Caco-2 (cell line): ENCODE measurements around the gene ZIC1. TPM values are rescaled to one million over a fixed set of nuclear protein-coding genes. Genes with fewer than 3 reads are reported as not detected.

Experiments used
- BruUV-seq: library from RNA; stranded (reverse); fragments of 400-500 nt; replicated peaks from 2 replicates; lab custom pipeline; 2021; lab: Mats Ljungman, UMichigan
- CTCF ChIA-PET: fragments of 300-600 bp; sonication (Branson Sonifier 250); formaldehyde crosslinking; loops from one replicate; lab custom pipeline; 2022; ENCODE audit warnings: antibody characterized with exemption; lab: Charles Lee
- POLR2A ChIA-PET: fragments of 300-600 bp; sonication (Branson Sonifier 250); formaldehyde crosslinking; loops from one replicate; lab custom pipeline; 2022; ENCODE audit warnings: antibody characterized with exemption; lab: Charles Lee
- DNase-seq, 2 experiments: peaks; one replicate each; pipeline versions ENCODE4 v3.0.0 to v3.0.0-alpha.2; 2020 to 2022
- H3K27me3 ChIP-seq: replicated peaks from 2 replicates; pipeline ENCODE4 v1.6.0; 2011; ENCODE audit warnings: low read length; ENCODE audit not compliant: control insufficient read depth, insufficient read depth
- H3K36me3 ChIP-seq: 2 replicates; pipeline ENCODE4 v1.5.1; 2011; ENCODE audit warnings: low read length; ENCODE audit not compliant: control insufficient read depth, insufficient read depth
- H3K4me1 ChIP-seq: fragments of 250-450 bp; sonication (Bioruptor Pico); 2 replicates; pipeline ENCODE4 v1.5.1; 2020; ENCODE audit warnings: mild to moderate bottlenecking
- H3K4me3 ChIP-seq: 2 replicates; pipeline ENCODE4 v1.5.1; 2011; ENCODE audit warnings: low read depth, mild to moderate bottlenecking, control low read depth, low read length
- H3K9me3 ChIP-seq: fragments of 250-450 bp; sonication (Bioruptor Pico); 2 replicates; pipeline ENCODE4 v1.5.1; 2020; ENCODE audit warnings: mild to moderate bottlenecking, moderate library complexity
- H3K27ac Mint-ChIP-seq: one replicate; pipeline ENCODE4 v1.8.0; 2022; ENCODE audit warnings: mixed read lengths; ENCODE audit not compliant: unreplicated experiment
- H3K27me3 Mint-ChIP-seq: one replicate; pipeline ENCODE4 v1.8.0; 2022; ENCODE audit warnings: mixed read lengths; ENCODE audit not compliant: insufficient read depth, unreplicated experiment
- H3K36me3 Mint-ChIP-seq: one replicate; pipeline ENCODE4 v1.8.0; 2022; ENCODE audit warnings: mild to moderate bottlenecking, mixed read lengths; ENCODE audit not compliant: insufficient read depth, unreplicated experiment
- H3K4me1 Mint-ChIP-seq: one replicate; pipeline ENCODE4 v1.8.0; 2022; ENCODE audit warnings: low read depth, mixed read lengths; ENCODE audit not compliant: unreplicated experiment
- H3K4me3 Mint-ChIP-seq: one replicate; pipeline ENCODE4 v1.8.0; 2022; ENCODE audit warnings: mild to moderate bottlenecking, moderate library complexity, mixed read lengths; ENCODE audit not compliant: unreplicated experiment
- H3K9me3 Mint-ChIP-seq: one replicate; pipeline ENCODE4 v1.8.0; 2022; ENCODE audit warnings: mixed read lengths; ENCODE audit not compliant: unreplicated experiment
- CTCF ChIP-seq, 2 experiments: fragments of 200-600 bp in 1 of 2; IDR thresholded peaks; 1 replicate in 1 of 2; 2 replicates in 1 of 2; pipeline versions ENCODE4 v1.5.1 to v1.8.0; 2011 to 2022; ENCODE audit warnings: antibody characterized with exemption in 1 of 2, control low read depth in 1 of 2, inconsistent platforms in 1 of 2, low read depth in 1 of 2, low read length in 1 of 2, mild to moderate bottlenecking in 1 of 2, moderate library complexity in 1 of 2; ENCODE audit not compliant: insufficient read depth in 1 of 2, severe bottlenecking in 1 of 2, unreplicated experiment in 1 of 2
- intact Hi-C: fragments of 100-400 bp; cut with micrococcal nuclease; formaldehyde crosslinking; loops from one replicate; pipeline ENCODE4 v1.10.0; 2022; ENCODE audit not compliant: unreplicated experiment
- total RNA-seq: library from RNA; stranded (reverse); gene quantifications from 2 replicates; pipeline ENCODE4 v1.2.3, GENCODE V29; 2022

ZIC1 gene
- total RNA-seq, 1 experiment from 2014 or later = not detected

GRCh38 chr3:147423798-147424580, 14.8 kb downstream of the ZIC1 start:
- Mint-ChIP-seq H3K36me3 (no peaks in the 10 kb centered on the region), H3K4me3 (no peak overlapping the region), H3K9me3 (no peaks in the 10 kb centered on the region), H3K4me1 (no peaks in the 10 kb centered on the region), H3K27ac (no peak overlapping the region), H3K27me3 (no peaks in the 10 kb centered on the region)
- no peaks in the 10 kb centered on the region for H3K4me1 ChIP-seq
- BruUV-seq = no TSS peak
- H3K9me3 ChIP-seq = no peaks in the 10 kb centered on the region
- no peak for TF ChIP-seq CTCF (IDR thresholded peaks at IDR 0.05; ENCODE audit: insufficient read depth in 1 of 2, low read depth in 1 of 2, low read length in 1 of 2, severe bottlenecking in 1 of 2, unreplicated experiment in 1 of 2)
- no peak for DNase-seq
- no peak overlapping the region for H3K4me3 ChIP-seq
- ChIA-PET CTCF (no interaction called here), POLR2A (no interaction called here)
- H3K36me3 ChIP-seq = no peaks in the 10 kb centered on the region
- H3K27me3 ChIP-seq = no peaks in the 10 kb centered on the region
- intact Hi-C loops = no loop called here

DNA sequence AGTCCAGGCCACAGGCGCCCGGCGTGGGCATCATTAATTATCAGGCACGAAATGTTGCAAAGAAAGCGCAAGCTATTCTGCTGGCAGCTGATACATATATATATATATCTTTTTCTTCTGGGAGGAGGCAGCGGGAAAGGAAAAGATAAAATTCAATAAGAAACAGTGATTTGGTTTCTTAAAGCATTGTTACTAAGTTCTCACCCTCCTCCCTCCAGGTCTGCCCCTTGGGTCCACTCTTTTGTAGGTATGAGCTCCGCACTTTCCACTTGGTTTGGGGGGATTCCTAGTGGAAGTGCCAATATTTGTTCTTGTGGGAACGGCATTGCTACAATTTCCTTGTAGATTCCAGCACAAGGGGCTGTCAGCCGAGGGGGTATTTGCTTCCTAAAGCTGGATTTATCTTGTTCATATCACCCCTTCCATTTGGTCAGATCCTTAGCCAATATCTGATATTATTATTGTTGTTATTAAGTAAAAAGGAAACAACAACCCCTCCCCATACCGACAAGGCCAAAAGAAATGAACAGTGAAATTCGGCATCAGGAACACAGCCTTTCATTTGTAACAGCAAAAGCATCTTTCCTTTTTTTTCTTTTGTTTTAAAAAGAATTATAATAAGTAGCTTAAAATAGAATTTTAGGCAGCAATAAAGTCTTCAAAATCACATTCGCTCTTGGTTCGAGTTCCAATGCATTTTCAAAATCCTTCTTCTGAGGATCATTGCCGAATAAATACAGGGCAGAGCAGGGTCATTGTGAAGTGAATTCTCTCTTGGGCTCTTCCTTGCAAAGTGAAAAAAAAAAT, 15.6 kb downstream of the ZIC1 start:
- H3K27me3 ChIP-seq = no peaks in the 10 kb centered on the region
- DNase-seq = no peak
- Mint-ChIP-seq H3K9me3 (no peaks in the 10 kb centered on the region), H3K27me3 (no peaks in the 10 kb centered on the region), H3K36me3 (no peaks in the 10 kb centered on the region), H3K4me1 (no peaks in the 10 kb centered on the region), H3K27ac (no peak overlapping the region), H3K4me3 (no peak overlapping the region)
- H3K9me3 ChIP-seq = no peaks in the 10 kb centered on the region
- H3K4me1 ChIP-seq = no peaks in the 10 kb centered on the region
- no peak overlapping the region for H3K4me3 ChIP-seq
- ChIA-PET CTCF (no interaction called here), POLR2A (no interaction called here)
- BruUV-seq = no TSS peak
- intact Hi-C loops = no loop called here
- no peaks in the 10 kb centered on the region for H3K36me3 ChIP-seq
- TF ChIP-seq CTCF (IDR thresholded peaks at IDR 0.05; ENCODE audit: insufficient read depth in 1 of 2, low read depth in 1 of 2, low read length in 1 of 2, severe bottlenecking in 1 of 2, unreplicated experiment in 1 of 2) = no peak

GRCh38 chr3:147425388-147425850, 16.3 kb downstream of the ZIC1 start:
- Histone ChIP-seq H3K27me3 (no peaks in the 10 kb centered on the region), H3K36me3 (no peaks in the 10 kb centered on the region), H3K9me3 (no peaks in the 10 kb centered on the region), H3K4me3 (no peak overlapping the region), H3K4me1 (no peaks in the 10 kb centered on the region)
- no peak overlapping the region for H3K27ac Mint-ChIP-seq
- H3K4me3 Mint-ChIP-seq = no peak overlapping the region
- intact Hi-C loops = no loop called here
- TF ChIP-seq CTCF (IDR thresholded peaks at IDR 0.05; ENCODE audit: insufficient read depth in 1 of 2, low read depth in 1 of 2, low read length in 1 of 2, severe bottlenecking in 1 of 2, unreplicated experiment in 1 of 2) = no peak
- no peaks in the 10 kb centered on the region for H3K36me3 Mint-ChIP-seq
- DNase-seq = no peak
- BruUV-seq = no TSS peak
- POLR2A ChIA-PET = no interaction called here
- no peaks in the 10 kb centered on the region for H3K4me1 Mint-ChIP-seq
- no peaks in the 10 kb centered on the region for H3K9me3 Mint-ChIP-seq
- no peaks in the 10 kb centered on the region for H3K27me3 Mint-ChIP-seq
- CTCF ChIA-PET = no interaction called here
